ENCODE results near the gene FN3K. TPM values are rescaled to one million over a fixed set of nuclear protein-coding genes. Genes with fewer than 3 reads are reported as not detected.

FN3K gene
- total and polyA plus RNA-seq, 2 of the 8 experiments (the other 6 are each of a cell fraction or from before 2014, with no cell fraction given): 0.88 to 14.2 TPM

GRCh38 chr17:82765371-82765770, 30.0 kb downstream of the FN3K start:
- WGBS, 2 experiments (ENCODE audit: extremely low coverage in 1 of 2, insufficient coverage in 1 of 2, insufficient read length in 1 of 2, insufficient replicate concordance in 2 of 2, low coverage in 1 of 2, low lambda C conversion rate in 2 of 2, missing lambda C conversion rate in 1 of 2): 91% methylated on average over 12 of the region's 13 CpGs; no CpG with 5 or more reads in 1 of the 2 experiments
- no peak overlapping the region for H3K27ac ChIP-seq (ENCODE audit: low read depth, low read length)
- H3K14ac ChIP-seq (ENCODE audit: insufficient read length): no peak overlapping the region
- no peak overlapping the region for H2BK12ac ChIP-seq (ENCODE audit: low read depth, low read length)
- H4K20me1 ChIP-seq (replicated peaks in 1 of 2; ENCODE audit: control insufficient read depth in 1 of 2, insufficient read depth in 2 of 2, low read length in 2 of 2): peaks cover 3 to 8% of the 10 kb centered on the region in 2 experiments
- H3K4me3 ChIP-seq (ENCODE audit: extremely low read depth in 1 of 4, insufficient read depth in 2 of 4, low read depth in 3 of 4, low read length in 4 of 4): no peak overlapping the region
- no peak overlapping the region for H3K4me2 ChIP-seq (ENCODE audit: insufficient read depth in 1 of 2, low read depth in 2 of 2, low read length in 2 of 2)
- no peak overlapping the region for H3K4ac ChIP-seq (replicated peaks; ENCODE audit: insufficient read length, low read depth, low read length)
- no peaks in the 10 kb centered on the region for H3K4me1 ChIP-seq (replicated peaks in 1 of 4; ENCODE audit: control insufficient read depth in 3 of 4, insufficient read depth in 4 of 4, low read length in 3 of 4)
- H3K23ac ChIP-seq (ENCODE audit: insufficient read length): no peak overlapping the region
- H2AK5ac ChIP-seq (ENCODE audit: low read depth, low read length): no peak overlapping the region
- H3K23me2 ChIP-seq (ENCODE audit: low read depth, low read length): no peaks in the 10 kb centered on the region; the same call in 1 of the 2 replicates
- no peak overlapping the region for H3K9ac ChIP-seq (replicated peaks in 1 of 4; ENCODE audit: extremely low read depth in 1 of 4, low read depth in 3 of 4, low read length in 3 of 4)
- H3K79me1 ChIP-seq (ENCODE audit: low read depth, low read length): peaks cover 5% of the 10 kb centered on the region
- ChIA-PET CTCF (ENCODE audit: partially characterized antibody) (interaction anchor here (0.7 to 5.0 kb wide), 18 partner anchors 9 to 119 kb away, joined by 3 to 21 read pairs (median 4); partner anchors contain the start of genes FN3K and FN3KRP), POLR2A (ENCODE audit: partially characterized antibody) (interaction anchor here (0.7 to 1.3 kb wide), 2 partner anchors 10 to 33 kb away, joined by 3 to 4 read pairs; no protein-coding TSS in a partner anchor)
- H2BK5ac ChIP-seq (ENCODE audit: low read depth, low read length): no peak overlapping the region
- H3K18ac ChIP-seq (ENCODE audit: extremely low read depth, low read length): no peak overlapping the region
- H2BK120ac ChIP-seq (replicated peaks; ENCODE audit: low read depth, low read length): no peak overlapping the region
- no peak overlapping the region for H4K91ac ChIP-seq (replicated peaks; ENCODE audit: insufficient read length, low read length)
- no peak overlapping the region for H2BK15ac ChIP-seq (ENCODE audit: low read length)
- H3K36me3 ChIP-seq (ENCODE audit: control insufficient read depth in 2 of 4, insufficient read depth in 4 of 4, low read length in 3 of 4): peaks cover 2 to 43% (median 21%) of the 10 kb centered on the region in 4 experiments; a peak in 7 of 8 replicates
- no peak overlapping the region for H4K5ac ChIP-seq (ENCODE audit: insufficient read length, low read depth, low read length)
- H3K79me2 ChIP-seq (ENCODE audit: control insufficient read depth in 1 of 2, insufficient read depth in 2 of 2, low read length in 2 of 2): peaks cover 3 to 33% of the 10 kb centered on the region in 2 experiments; a peak in 3 of 4 replicates
- no peak for DNase-seq (ENCODE audit: low read depth in 1 of 2, low spot score in 2 of 2)
- no peak overlapping the region for H2BK20ac ChIP-seq (ENCODE audit: low read length)
- H4K8ac ChIP-seq (ENCODE audit: extremely low read depth, insufficient read depth, low read length): no peak overlapping the region
- H3K9me3 ChIP-seq (ENCODE audit: insufficient read depth in 2 of 2, low read depth in 1 of 2, low read length in 1 of 2): no peaks in the 10 kb centered on the region
- no peaks in the 10 kb centered on the region for H3K27me3 ChIP-seq (replicated peaks in 1 of 4; ENCODE audit: control insufficient read depth in 3 of 4, extremely low read depth in 1 of 4, insufficient read depth in 3 of 4, low read length in 3 of 4)
- H2AFZ ChIP-seq (ENCODE audit: low read length): no peak overlapping the region
- no peak overlapping the region for H3K56ac ChIP-seq (replicated peaks; ENCODE audit: insufficient read length, low read depth, low read length)
- FAIRE-seq: no peak
- TF ChIP-seq CEBPB (IDR thresholded peaks at IDR 0.05; ENCODE audit: low read depth, low read length) (no peak), BRCA1 (IDR thresholded peaks at IDR 0.05; ENCODE audit: low read depth, low read length) (no peak), SP4 (IDR thresholded peaks at IDR 0.05; ENCODE audit: low read length) (no peak), TBP (IDR thresholded peaks at IDR 0.05; ENCODE audit: low read depth, low read length) (no peak), E2F6 (IDR thresholded peaks at IDR 0.05) (no peak), TEAD4 (IDR thresholded peaks at IDR 0.05; ENCODE audit: low read depth, low read length) (no peak), PHF8 (conservative IDR thresholded peaks at IDR 0.05; ENCODE audit: low read depth, low read length) (no peak), RBBP5 (IDR thresholded peaks at IDR 0.05; ENCODE audit: borderline replicate concordance, low read depth, low read length) (no peak), SUZ12 (IDR thresholded peaks at IDR 0.05; ENCODE audit: low read length) (no peak), TAF7 (optimal IDR thresholded peaks at IDR 0.05; ENCODE audit: borderline replicate concordance, low read depth, low read length) (no peak)
- TF ChIP-seq, protein P1, sequence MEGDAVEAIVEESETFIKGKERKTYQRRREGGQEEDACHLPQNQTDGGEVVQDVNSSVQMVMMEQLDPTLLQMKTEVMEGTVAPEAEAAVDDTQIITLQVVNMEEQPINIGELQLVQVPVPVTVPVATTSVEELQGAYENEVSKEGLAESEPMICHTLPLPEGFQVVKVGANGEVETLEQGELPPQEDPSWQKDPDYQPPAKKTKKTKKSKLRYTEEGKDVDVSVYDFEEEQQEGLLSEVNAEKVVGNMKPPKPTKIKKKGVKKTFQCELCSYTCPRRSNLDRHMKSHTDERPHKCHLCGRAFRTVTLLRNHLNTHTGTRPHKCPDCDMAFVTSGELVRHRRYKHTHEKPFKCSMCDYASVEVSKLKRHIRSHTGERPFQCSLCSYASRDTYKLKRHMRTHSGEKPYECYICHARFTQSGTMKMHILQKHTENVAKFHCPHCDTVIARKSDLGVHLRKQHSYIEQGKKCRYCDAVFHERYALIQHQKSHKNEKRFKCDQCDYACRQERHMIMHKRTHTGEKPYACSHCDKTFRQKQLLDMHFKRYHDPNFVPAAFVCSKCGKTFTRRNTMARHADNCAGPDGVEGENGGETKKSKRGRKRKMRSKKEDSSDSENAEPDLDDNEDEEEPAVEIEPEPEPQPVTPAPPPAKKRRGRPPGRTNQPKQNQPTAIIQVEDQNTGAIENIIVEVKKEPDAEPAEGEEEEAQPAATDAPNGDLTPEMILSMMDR (IDR thresholded peaks at IDR 0.05; ENCODE audit: control extremely low read depth in 1 of 3, insufficient read depth in 1 of 3, low read depth in 1 of 3, low read length in 3 of 3): no peak

Measured in H1 (cell line).